NCI-H146 treated with DMSO at 0.1 percent for 48 hours (cell line): ENCODE results near the gene HDDC2.

Source experiments
- DNase-seq: peaks from one replicate; lab custom pipeline; 2025; ENCODE audit not compliant: unreplicated experiment; lab: John Stamatoyannopoulos, UW

HDDC2 gene

GRCh38 chr6:125271486-125272159 lies 30.1 kb downstream of the HDDC2 start:
- no peak for DNase-seq

GRCh38 chr6:125270380-125270779 lies 31.4 kb downstream of the HDDC2 start:
- no peak for DNase-seq

- DNase-seq = no peak
Observed at GRCh38 chr6:125269328-125269985, 32.3 kb downstream of the HDDC2 start.

DNA sequence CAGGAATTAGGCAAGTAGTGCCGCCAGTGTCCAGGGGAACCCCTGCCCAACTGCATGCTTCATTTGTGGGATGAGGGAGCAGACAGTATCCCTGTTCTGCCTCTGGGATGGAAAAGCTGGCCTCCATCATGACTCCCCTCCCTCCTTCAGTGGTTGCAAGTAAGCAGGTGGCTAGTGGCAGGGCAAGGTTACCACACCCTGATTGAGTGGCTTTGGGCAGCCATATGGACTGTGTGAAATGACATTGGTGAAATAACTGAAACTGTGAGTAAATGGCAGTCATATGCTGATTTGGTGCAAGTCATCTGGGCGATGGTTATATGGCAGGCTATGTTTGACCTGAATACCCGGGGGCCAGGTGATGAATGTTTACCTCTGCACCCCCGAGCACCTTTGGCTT lies 33.0 kb downstream of the HDDC2 start:
- DNase-seq = no peak

GRCh38 chr6:125267806-125268523 lies 33.8 kb downstream of the HDDC2 start:
- no peak for DNase-seq

DNA sequence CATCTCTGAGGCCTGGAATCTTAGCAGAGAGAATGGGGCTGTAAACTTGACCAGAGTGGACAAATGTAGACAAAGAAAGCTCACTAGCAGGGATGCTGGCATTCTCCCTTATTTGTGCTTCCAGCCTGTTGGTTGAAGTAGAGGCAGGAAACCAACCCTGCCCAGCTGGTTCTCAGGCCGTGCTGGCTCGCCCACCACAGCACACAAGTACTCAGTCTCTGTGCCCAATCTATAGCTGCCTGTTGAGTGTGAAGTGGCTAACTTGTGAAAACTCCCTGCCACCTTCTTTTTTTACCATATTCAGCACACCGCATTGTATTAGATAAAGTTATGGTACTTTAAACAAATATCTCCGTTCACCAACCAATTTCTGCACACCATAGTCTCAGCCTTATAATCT lies 37.3 kb downstream of the HDDC2 start:
- DNase-seq = no peak

- no peak for DNase-seq
Observed at GRCh38 chr6:125262016-125263013, 39.5 kb downstream of the HDDC2 start.

GRCh38 chr6:125259354-125259736 lies 42.4 kb downstream of the HDDC2 start:
- no peak for DNase-seq

DNA sequence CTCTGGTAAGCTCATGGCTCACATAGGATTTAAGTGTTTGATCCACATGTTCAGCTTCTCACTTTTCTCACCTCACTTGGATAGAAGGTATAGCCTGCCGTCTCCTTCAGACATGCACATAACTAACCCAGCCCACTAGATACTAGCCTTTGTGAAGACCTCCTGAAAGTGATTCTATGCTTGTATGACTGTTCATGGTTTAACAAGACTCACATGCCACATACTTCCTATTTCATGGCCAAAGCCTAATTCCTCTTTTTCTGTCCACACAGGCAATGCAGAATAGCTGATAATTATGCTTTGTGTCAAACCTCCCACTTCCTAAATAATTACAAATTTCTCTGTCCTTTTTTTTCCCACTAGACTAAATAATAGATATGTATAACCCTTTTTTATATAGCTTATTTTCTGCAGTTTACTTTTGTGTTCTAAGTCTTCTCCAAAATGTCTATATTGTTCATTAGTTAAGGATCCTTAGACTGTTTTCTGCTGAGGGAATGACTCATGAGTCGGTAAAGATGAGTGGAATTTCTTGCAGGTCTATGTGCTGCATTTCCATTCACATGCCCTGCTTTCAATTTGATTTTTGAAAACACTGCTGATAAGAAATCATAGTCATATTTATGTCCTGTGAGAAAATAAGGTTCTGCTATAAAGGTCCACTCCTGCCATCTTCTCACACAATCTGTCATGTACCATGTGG lies 43.0 kb downstream of the HDDC2 start:
- no peak for DNase-seq

- no peak for DNase-seq
Observed at GRCh38 chr6:125257351-125257750, 44.4 kb downstream of the HDDC2 start.

GRCh38 chr6:125255201-125255600 lies 46.6 kb downstream of the HDDC2 start:
- no peak for DNase-seq

GRCh38 chr6:125254321-125254720 lies 47.4 kb downstream of the HDDC2 start:
- no peak for DNase-seq

DNA sequence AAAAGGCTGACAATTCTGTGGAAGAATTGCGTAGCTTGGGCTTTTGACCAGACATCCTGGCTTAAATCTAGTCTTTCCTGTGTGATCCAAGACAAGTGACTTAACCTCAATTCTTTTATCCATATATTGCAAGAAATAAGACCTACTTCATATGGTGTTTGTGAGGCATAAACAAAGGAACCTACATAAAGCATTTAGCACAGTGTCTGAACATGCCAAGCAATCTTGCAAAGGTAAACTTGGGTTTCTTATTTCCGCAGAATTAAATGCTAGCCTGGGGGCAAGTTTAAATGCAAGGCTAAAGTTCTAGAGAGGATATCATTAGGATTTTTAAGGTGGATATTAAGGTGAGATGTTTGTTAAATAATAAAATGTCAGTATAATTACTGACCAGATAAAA lies 47.9 kb downstream of the HDDC2 start:
- no peak for DNase-seq

DNA sequence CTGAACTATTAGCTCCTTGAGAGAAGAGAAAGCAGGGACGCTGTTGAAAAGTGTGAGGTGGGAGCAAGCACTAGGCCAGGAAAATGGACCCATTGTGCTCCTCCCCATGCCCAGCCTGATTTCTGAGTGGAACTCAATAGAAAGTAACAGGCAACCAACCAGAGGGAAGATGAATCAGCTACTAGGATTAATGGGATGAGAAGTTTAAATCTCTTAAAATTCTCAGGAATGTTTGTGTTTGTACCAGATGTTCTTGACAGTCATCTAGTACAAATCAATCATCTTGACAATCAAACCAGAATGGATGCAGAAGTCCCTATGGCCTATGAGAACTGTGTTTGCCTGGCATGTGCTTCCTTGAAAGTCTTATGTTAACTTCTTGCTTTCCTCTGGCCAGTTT lies 48.9 kb downstream of the HDDC2 start:
- no peak for DNase-seq

GRCh38 chr6:125251516-125252220 lies 50.1 kb downstream of the HDDC2 start:
- DNase-seq = no peak

GRCh38 chr6:125250511-125250910 lies 51.3 kb downstream of the HDDC2 start:
- DNase-seq = no peak

- no peak for DNase-seq
Observed at GRCh38 chr6:125248136-125248535, 53.6 kb downstream of the HDDC2 start.

- DNase-seq = no peak
Observed at GRCh38 chr6:125246566-125246965, 55.2 kb downstream of the HDDC2 start.

DNA sequence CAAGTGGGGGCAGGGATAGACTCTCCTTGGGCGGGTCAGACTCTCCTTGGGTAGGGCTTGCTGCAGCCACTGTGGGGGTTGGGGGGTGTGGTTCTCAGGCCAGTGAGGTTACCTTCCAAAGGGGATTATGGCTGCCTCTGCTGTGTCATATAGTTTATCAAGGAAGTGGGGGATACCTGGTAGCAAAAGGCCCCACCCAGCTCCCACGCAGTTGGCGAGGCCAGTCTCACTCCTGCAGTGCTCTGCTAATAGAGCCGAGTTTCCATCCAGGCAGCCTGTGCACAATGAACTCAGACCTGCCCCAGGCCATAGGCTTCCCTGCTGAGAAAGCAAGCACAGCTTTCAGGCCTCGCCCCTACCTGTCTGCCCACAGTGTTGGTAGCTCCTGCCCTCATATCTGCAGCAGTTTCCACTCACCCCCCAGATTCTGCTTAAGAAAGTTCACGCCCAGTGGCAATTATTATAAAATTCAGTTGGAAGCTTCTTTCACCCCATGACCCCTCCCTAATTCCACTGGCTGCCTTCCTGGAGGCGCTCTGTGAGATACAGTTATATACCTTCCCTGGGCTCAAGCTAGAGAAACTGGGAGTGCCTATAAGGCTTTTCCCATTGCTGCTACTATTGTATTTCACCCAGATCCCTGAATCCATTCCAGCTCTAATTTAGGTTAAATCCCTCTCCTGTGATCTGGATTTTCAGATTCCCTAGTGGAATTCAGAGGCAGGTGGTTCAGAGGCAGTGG lies 56.1 kb downstream of the HDDC2 start:
- DNase-seq = peak; percentile 97
